B cell (primary cell): ENCODE data around the gene TMEM44. TPM values are rescaled to one million over a fixed set of nuclear protein-coding genes. Genes with fewer than 3 reads are reported as not detected.

Experiments
- ATAC-seq: fragments of 200-7000 bp; cut with Tn5 transposase; one replicate; pipeline ENCODE4 v1.10.0; 2021; ENCODE audit warnings: low read depth, mild to moderate bottlenecking, moderate number of reproducible peaks, moderate library complexity
- CTCF ChIA-PET: fragments of 350-600 bp; sonication (Branson Sonifier 250); formaldehyde crosslinking; loops from one replicate; lab custom pipeline; 2021; ENCODE audit warnings: antibody characterized with exemption, inconsistent platforms; lab: Charles Lee
- POLR2A ChIA-PET: fragments of 350-600 bp; sonication (Branson Sonifier 250); formaldehyde crosslinking; loops from one replicate; lab custom pipeline; 2021; ENCODE audit warnings: antibody characterized with exemption; lab: Charles Lee
- DNase-seq: peaks from one replicate; pipeline ENCODE4 v3.0.0; 2013
- H2AFZ ChIP-seq: 2 replicates; pipeline ENCODE4 v1.6.1; 2012; ENCODE audit warnings: mild to moderate bottlenecking, low read depth, low read length; ENCODE audit not compliant: insufficient read depth, poor library complexity, severe bottlenecking
- H3K27ac ChIP-seq, 2 donors: 1 replicate in 1 of 2; 2 replicates in 1 of 2; pipeline ENCODE4 v1.5.1; 2012 to 2013; ENCODE audit warnings: low read length in 2 of 2, mild to moderate bottlenecking in 2 of 2, moderate library complexity in 1 of 2
- H3K27me3 ChIP-seq, 4 experiments: fragments of 200-600 bp in 1 of 4; sonication (generic) in 1 of 4; replicated peaks in 1 of 4; 1 replicate in 2 of 4; 2 replicates in 2 of 4; pipeline versions ENCODE4 v1.6.1 to v1.7.0; 2013 to 2016; ENCODE audit warnings: low read length in 3 of 4, mild to moderate bottlenecking in 2 of 4, mixed read lengths in 1 of 4, moderate library complexity in 1 of 4; ENCODE audit not compliant: insufficient read depth in 4 of 4, control insufficient read depth in 3 of 4; ENCODE audit errors: control extremely low read depth in 1 of 4
- H3K36me3 ChIP-seq, 2 experiments: replicated peaks in 1 of 2; 1 replicate in 1 of 2; 2 replicates in 1 of 2; pipeline versions ENCODE4 v1.6.1 to v1.7.1; 2013; ENCODE audit warnings: low read length in 1 of 2; ENCODE audit not compliant: insufficient read depth in 2 of 2, control insufficient read depth in 1 of 2; ENCODE audit errors: control extremely low read depth in 1 of 2, extremely low read depth in 1 of 2
- H3K4me1 ChIP-seq, 2 donors: fragments of 200-600 bp in 1 of 2; sonication (generic) in 1 of 2; 1 replicate in 1 of 2; 2 replicates in 1 of 2; pipeline versions ENCODE4 v1.5.1 to v1.6.1; 2013 to 2017; ENCODE audit warnings: low read length in 2 of 2; ENCODE audit not compliant: control insufficient read depth in 2 of 2, insufficient read depth in 2 of 2
- H3K4me2 ChIP-seq: replicated peaks from 2 replicates; pipeline ENCODE3; 2012; ENCODE audit warnings: mild to moderate bottlenecking, low read depth, low read length; ENCODE audit not compliant: poor library complexity, severe bottlenecking
- H3K4me3 ChIP-seq, 5 experiments: fragments of 200-600 bp in 1 of 5; sonication (generic) in 1 of 5; 1 replicate in 3 of 5; 2 replicates in 2 of 5; pipeline versions ENCODE4 v1.5.1 to v1.7.0; 2011 to 2016; ENCODE audit warnings: low read length in 4 of 5, mild to moderate bottlenecking in 4 of 5, low read depth in 2 of 5, control low read depth in 1 of 5, moderate library complexity in 1 of 5; ENCODE audit not compliant: insufficient read depth in 1 of 5; ENCODE audit errors: control extremely low read depth in 1 of 5, extremely low read depth in 1 of 5
- H3K79me2 ChIP-seq: fragments of 200-600 bp; sonication (generic); one replicate; pipeline ENCODE4 v1.6.0; 2016; ENCODE audit warnings: low read length; ENCODE audit not compliant: control insufficient read depth, insufficient read depth
- H3K9ac ChIP-seq: fragments of 200-600 bp; sonication (generic); 2 replicates; pipeline ENCODE4 v1.6.1; 2017; ENCODE audit warnings: mild to moderate bottlenecking, low read length, moderate library complexity
- H3K9me3 ChIP-seq, 3 donors: one replicate each; pipeline versions ENCODE4 v1.6.1 to v1.7.1; 2013; ENCODE audit warnings: low read length in 2 of 3; ENCODE audit not compliant: control insufficient read depth in 2 of 3, insufficient read depth in 1 of 3; ENCODE audit errors: control extremely low read depth in 1 of 3
- H4K20me1 ChIP-seq: 2 replicates; pipeline ENCODE4 v1.6.0; 2012; ENCODE audit warnings: mild to moderate bottlenecking, low read length; ENCODE audit not compliant: insufficient read depth, control insufficient read depth, poor library complexity, severe bottlenecking
- H3K27ac Mint-ChIP-seq: one replicate; pipeline ENCODE4 v1.8.0; 2021; ENCODE audit warnings: mixed read lengths
- H3K27me3 Mint-ChIP-seq: one replicate; pipeline ENCODE4 v1.8.0; 2021; ENCODE audit warnings: mixed read lengths
- H3K4me1 Mint-ChIP-seq: one replicate; pipeline ENCODE4 v1.8.0; 2021; ENCODE audit warnings: mixed read lengths
- H3K4me3 Mint-ChIP-seq: one replicate; pipeline ENCODE4 v1.8.0; 2021; ENCODE audit warnings: mixed read lengths
- H3K9me3 Mint-ChIP-seq: one replicate; pipeline ENCODE4 v1.8.0; 2022; ENCODE audit warnings: mixed read lengths; ENCODE audit not compliant: insufficient read depth
- EZH2 ChIP-seq: IDR thresholded peaks from 2 replicates; pipeline ENCODE4 v1.6.1; 2012; ENCODE audit warnings: borderline replicate concordance, low read depth, mild to moderate bottlenecking, moderate library complexity, low read length; ENCODE audit not compliant: insufficient read depth, poor library complexity, severe bottlenecking
- WGBS: methylation state at CpG from one replicate; pipeline ENCODE4 v1.1.5; 2013; ENCODE audit warnings: missing lambda C conversion rate; ENCODE audit not compliant: insufficient coverage; 5-methylcytosine and 5-hydroxymethylcytosine counted together
- intact Hi-C: fragments of 100-400 bp; cut with micrococcal nuclease; formaldehyde crosslinking; loops from one replicate; pipeline ENCODE4 v1.10.0; 2022
- polyA plus RNA-seq: library from polyadenylated mRNA; depleted of rRNA; stranded (reverse); fragments of >200 nt; gene quantifications from 2 replicates; pipeline ENCODE4 v1.2.3, GENCODE V29; 2012
- small RNA-seq: library from RNA; depleted of rRNA; stranded (forward); fragments of <200 nt; gene quantifications from one replicate; pipeline ENCODE3, GENCODE V24; 2012; ENCODE audit warnings: low replicate concordance, low read depth; ENCODE audit not compliant: insufficient read length
- total RNA-seq, 2 donors: library from RNA; stranded (reverse); fragments of 120-200 nt in 1 of 2; gene quantifications; 1 replicate in 1 of 2; 2 replicates in 1 of 2; pipeline versions ENCODE4 v1.2.3 to v1.2.4, GENCODE V29; 2013 to 2022
- TF ChIP-seq, protein P1 (sequence below): fragments of 200-600 bp; IDR thresholded peaks from one replicate; pipeline ENCODE4 v1.8.0; 2022; ENCODE audit warnings: antibody characterized with exemption, mild to moderate bottlenecking

TMEM44 gene
- total and polyA plus RNA-seq, 2 donors (not counting 1 experiment from before 2014, with no cell fraction given): 4.1 to 7.5 TPM

DNA sequence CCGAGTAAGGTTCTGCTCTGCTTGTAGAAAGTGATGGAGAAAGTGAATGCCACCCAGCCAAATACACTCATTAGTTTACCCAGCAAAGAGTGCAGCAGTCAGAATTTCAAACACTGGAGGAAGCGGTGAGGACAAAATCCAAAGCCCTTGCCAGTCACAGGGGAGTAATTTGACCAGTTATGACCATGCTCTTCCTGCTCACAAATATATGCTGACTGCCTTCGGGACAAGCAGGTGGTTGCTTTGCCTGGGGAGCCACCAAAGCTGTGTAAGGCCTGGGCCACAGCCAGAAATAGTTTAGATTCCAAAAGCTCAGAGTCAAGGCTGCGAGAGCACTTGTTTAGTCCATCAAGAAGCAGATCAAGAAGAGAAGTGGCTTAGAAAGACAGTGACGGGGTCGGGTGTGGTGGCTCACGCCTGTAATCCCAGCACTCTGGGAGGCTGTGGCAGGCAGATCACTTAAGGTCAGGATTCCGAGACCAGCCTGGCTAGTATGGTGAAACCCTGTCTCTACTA lies 95.4 kb downstream of the TMEM44 start:
- TF ChIP-seq, protein P1, sequence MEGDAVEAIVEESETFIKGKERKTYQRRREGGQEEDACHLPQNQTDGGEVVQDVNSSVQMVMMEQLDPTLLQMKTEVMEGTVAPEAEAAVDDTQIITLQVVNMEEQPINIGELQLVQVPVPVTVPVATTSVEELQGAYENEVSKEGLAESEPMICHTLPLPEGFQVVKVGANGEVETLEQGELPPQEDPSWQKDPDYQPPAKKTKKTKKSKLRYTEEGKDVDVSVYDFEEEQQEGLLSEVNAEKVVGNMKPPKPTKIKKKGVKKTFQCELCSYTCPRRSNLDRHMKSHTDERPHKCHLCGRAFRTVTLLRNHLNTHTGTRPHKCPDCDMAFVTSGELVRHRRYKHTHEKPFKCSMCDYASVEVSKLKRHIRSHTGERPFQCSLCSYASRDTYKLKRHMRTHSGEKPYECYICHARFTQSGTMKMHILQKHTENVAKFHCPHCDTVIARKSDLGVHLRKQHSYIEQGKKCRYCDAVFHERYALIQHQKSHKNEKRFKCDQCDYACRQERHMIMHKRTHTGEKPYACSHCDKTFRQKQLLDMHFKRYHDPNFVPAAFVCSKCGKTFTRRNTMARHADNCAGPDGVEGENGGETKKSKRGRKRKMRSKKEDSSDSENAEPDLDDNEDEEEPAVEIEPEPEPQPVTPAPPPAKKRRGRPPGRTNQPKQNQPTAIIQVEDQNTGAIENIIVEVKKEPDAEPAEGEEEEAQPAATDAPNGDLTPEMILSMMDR: no peak
- TF ChIP-seq EZH2: no peak
- intact Hi-C loops: no loop called here
- Mint-ChIP-seq H3K27me3 (peaks cover 3% of the 10 kb centered on the region), H3K9me3 (peaks cover 12% of the 10 kb centered on the region), H3K4me1 (peaks cover 4% of the 10 kb centered on the region), H3K27ac (no peak overlapping the region), H3K4me3 (no peak overlapping the region)
- 92% methylated on average over 7 of the region's 8 CpGs for WGBS
- no peak overlapping the region for H3K4me2 ChIP-seq
- no peak overlapping the region for H2AFZ ChIP-seq
- ChIA-PET POLR2A (no interaction called here), CTCF (no interaction called here)
- H3K9ac ChIP-seq: no peak overlapping the region
- peaks cover 0 to 3% of the 10 kb centered on the region in 2 donors for H3K4me1 ChIP-seq
- no peaks in the 10 kb centered on the region for H3K79me2 ChIP-seq
- H3K9me3 ChIP-seq: peaks cover 6 to 14% (median 10%) of the 10 kb centered on the region in 3 donors
- H3K27me3 ChIP-seq: no peaks in the 10 kb centered on the region
- H4K20me1 ChIP-seq: no peaks in the 10 kb centered on the region
- H3K27ac ChIP-seq: no peak overlapping the region
- no peak overlapping the region for H3K4me3 ChIP-seq
- no peaks in the 10 kb centered on the region for H3K36me3 ChIP-seq
- ATAC-seq (no peak), DNase-seq (no peak)

Small RNA genes within 50 kb of the gene (small RNA-seq; reads per million reads assigned to genes)
- gene AC046143.2: not detected

Other genes with a start within 250 kb of the TMEM44 start
- 0.15 and 0.22 TPM in 2 replicates for gene GP5, start 234.2 kb downstream of the TMEM44 start, total RNA-seq
- gene GP5, start 234.2 kb downstream of the TMEM44 start, polyA plus RNA-seq: 0.01 and 0.06 TPM in 2 replicates
- 61.0 and 61.1 TPM in 2 replicates for gene ATP13A3, start 146.4 kb downstream of the TMEM44 start, total RNA-seq
- gene ATP13A3, start 146.4 kb downstream of the TMEM44 start, polyA plus RNA-seq: 6.1 and 12.2 TPM in 2 replicates
- gene LSG1, start 38.8 kb upstream of the TMEM44 start, total RNA-seq: 49.8 and 54.6 TPM in 2 replicates
- gene LSG1, start 38.8 kb upstream of the TMEM44 start, polyA plus RNA-seq: 29.4 and 31.7 TPM in 2 replicates
- 77.0 and 78.6 TPM in 2 replicates for gene FAM43A, start 52.5 kb upstream of the TMEM44 start, total RNA-seq
- 9.5 and 17.1 TPM in 2 replicates for gene FAM43A, start 52.5 kb upstream of the TMEM44 start, polyA plus RNA-seq